ENCODE measurements around the gene MAPK8IP3.
A peak's percentile ranks its signal among the peaks of the same experiment; 100 is the strongest.

The MAPK8IP3 gene

DNA sequence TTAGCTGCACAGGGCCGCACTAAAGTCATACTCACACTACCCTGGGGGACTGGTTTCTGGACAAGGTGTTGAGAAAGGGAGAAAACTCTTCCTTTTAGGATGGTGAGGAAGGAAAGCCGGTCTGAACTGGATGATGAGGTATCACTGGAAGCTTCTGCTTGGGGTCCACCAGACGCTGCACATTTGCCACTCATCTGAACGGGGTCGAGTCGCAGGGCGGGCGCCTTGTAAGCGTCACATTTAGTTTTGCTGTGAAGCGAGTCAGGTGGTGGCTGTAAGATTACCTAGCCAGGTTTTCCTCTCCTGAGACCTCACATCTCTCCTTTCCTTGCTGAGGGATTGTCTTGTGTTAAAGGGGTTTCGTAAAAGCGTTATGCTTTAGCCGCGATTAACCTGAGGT lies 25.6 kb upstream of the MAPK8IP3 start:
- DNase-seq, result no peak

DNA sequence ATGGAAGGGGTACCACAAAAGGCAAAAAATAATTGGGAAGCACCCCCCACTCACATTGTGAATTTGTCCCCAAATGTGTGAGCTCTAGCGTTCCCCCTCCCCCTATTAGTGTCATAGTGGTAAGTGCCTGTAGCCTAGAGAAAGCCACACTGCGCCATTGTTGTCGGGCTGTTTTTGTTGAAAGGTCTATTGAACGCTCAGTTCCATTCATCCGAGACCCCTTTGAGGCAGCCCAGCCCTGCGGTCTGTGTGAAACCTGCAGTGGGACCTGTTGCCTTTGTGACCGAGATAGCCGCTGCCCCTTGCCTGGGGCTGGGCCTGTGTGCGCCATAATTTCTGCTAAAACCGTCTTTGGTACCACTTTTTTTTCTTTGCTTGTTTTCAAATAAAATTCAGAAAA lies 25.0 kb upstream of the MAPK8IP3 start:
- DNase-seq, result no peak

DNA sequence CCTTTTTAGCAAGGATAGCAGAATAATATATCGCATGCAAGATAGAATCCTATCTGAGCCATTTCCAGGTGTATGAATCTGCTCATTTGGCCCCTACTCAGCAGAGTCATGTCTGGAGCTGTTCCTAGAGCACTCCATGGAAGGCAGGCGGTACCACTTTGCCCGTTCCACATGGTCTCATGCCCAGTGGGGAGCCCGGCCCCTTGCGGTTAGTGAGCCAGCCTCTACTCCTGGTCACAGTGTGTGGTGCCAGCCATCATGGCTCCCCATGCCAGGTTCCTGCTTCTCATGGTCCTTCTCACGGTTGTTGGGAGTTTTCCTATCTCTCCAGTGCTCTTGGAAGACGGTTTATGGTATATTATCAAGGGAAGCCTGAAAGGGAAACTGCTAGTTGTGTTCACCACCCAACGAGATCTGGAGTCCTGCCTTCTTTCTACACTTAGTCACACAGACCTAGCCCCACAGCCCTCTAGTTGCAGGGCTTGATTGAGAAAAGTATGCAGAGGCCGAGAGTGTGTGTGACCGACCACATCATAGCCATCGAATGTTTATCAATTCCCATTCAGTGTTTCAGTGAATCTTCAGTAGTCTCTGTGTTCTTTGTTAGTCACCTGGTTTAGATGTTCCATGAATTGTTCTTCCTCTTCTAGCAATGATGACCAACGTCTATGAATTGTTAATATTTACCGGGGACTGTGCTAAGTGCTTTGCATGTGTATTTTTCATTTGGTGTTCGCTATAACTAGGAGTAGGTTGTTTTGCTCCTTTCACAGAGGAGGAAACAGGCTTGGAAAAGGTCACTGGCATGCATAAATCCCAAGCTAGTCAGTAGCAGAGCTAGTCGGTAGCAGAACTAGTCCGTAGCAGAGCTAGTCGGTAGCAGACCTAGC lies 18.3 kb upstream of the MAPK8IP3 start:
- DNase-seq, result no peak

DNA sequence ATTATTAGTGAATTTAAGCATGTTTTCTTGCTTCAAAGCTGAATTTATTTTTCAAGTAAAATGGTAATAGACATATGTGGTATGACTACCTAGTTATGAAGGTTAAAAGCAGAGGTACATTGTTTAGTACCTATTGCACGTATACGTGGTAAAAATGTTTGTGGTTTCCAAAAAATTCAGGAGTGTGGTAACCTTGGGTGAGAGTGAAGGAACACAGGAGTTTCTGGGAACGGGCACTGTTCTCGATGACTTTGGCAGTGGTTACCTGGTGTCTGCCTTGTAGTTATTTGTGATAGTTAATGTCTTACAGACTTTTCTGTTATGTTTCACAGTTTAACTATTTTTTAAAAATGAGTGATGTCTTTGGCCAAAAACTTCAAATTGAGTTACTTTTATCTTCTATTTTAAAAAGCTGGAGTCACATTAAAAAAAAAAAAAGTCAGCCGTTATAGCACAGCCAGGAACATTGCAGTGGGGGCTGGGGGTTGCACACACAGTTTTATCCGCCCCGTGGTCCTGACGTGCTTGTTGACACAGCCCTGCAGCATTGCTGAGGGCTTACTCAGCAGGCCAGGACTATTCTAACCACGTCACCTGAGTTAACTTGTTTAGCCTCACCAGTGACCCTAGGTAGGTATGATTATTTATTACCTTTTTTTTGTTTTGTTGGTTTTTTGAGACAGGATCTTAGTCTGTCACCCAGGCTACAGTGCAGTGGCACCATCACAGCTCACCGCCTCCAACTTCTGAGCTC lies 17.0 kb upstream of the MAPK8IP3 start:
- DNase-seq, result no peak

DNA sequence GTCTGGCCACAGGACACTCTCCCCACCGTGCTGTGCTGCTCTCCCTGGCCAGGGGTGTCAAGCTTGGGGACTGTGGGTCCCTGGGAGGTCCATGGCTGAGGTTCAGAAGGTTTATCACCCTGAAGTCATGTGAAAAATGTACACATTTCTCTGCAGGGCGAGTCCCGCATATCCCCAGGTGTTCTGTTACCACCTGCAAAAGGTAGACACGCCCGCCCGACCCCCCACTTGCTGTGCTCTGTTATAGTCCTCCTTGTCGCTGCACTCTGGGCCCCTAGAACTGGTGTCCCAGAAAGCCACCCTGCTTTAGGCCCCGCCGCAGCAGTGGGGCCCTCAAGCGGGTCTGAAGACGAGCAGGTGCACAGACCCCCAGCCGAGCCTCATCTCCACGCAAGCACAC lies 16.1 kb upstream of the MAPK8IP3 start:
- no peak for DNase-seq

DNA sequence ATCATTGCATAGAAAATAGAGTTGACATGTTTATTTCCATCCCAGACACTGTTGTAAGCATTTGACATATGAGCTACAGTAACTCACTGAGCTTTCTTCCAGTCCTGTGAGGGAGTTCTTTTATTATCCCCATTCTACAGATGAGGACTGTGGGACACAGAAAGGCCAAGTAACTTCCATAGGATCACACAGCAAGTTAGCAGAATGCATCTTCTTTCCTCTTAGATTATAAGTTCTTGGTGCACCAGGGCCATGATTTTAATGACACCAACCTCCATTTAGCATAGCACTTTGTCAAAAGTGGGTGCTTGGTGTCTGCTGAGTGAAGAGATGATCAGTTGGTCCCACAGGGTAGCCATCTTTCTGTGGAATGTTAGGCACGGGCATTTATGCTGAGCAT lies 15.2 kb upstream of the MAPK8IP3 start:
- DNase-seq, result no peak

DNA sequence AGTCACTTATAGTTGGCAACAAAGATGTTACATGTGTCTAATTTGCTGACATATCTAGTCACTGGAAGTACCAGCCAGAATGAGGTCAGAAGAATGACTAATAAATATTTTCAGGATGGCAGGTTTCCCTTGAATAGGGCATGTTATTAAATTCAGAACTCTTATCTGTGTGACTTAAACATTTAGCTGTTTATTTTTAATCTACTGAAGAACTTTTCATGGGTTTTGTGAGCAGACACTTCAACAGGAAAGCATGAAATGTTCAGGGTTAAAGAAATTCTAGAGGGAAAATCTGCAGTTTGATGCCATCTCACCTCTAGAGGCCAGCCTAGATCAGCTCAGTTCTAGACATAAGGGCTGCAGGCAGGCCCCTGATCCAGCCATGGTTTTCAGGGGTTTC lies 14.7 kb upstream of the MAPK8IP3 start:
- DNase-seq, result no peak

DNA sequence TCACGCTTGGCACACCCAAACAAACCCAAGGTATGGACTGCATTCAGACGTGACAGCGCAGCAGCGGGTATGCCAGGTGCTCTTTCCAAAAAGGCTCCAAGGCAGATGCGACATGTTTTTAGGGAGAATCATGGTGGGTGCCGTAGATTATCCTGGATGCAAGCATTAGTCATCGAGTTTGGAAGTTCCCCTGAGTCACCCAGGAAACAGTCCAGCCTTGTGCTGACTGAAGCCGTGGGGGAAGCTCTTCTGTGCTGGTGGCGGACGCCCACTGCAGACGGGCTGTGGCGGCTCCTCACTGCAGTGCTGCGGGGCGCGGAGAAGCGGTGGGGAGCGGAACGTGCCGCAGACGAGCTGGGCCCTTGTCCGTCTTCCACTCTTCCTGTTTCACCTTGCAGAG lies 14.0 kb upstream of the MAPK8IP3 start:
- no peak for DNase-seq

DNA sequence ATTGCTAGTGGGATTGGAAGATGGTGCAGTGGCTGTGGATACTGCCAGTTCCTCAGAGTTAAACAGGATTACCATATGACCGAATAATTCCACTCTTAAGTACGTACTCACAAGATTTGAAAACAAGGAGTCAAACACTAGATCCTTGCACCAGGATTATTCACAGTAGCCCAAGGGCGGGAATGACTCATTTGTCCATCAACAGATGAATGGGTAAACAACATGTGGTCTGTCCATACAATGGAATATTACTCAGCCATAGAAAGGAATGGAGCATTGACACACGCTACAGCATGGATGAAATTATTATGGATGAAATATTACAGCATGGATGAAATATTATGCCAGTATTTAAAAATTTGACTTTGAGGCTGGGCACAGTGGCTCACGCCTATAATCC lies 9.1 kb upstream of the MAPK8IP3 start:
- no peak for DNase-seq

DNA sequence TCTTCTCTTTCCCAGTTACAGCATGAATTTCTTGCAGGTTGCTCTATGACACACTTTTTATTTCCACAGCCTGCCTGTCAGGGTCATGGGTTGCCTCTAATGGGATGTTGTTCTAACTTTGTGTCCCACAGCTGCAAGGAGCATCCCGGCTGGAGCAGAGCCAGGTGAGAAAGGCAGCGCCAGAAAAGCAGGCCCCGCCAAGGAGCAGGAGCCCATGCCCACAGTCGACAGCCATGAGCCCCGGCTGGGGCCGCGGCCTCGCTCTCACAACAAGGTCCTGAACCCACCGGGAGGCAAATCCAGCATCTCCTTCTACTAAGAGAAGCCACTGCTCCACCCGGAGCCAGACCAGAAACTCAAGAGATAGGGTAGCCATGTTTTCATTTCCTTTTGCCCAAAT lies 7.3 kb upstream of the MAPK8IP3 start:
- DNase-seq, result no peak

DNA sequence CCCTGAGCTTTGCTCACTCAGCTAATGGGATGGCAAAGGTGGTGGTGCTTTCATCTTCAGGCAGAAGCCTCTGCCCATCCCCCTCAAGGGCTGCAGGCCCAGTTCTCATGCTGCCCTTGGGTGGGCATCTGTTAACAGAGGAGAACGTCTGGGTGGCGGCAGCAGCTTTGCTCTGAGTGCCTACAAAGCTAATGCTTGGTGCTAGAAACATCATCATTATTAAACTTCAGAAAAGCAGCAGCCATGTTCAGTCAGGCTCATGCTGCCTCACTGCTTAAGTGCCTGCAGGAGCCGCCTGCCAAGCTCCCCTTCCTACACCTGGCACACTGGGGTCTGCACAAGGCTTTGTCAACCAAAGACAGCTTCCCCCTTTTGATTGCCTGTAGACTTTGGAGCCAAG lies 5.7 kb upstream of the MAPK8IP3 start:
- DNase-seq, result no peak

DNA sequence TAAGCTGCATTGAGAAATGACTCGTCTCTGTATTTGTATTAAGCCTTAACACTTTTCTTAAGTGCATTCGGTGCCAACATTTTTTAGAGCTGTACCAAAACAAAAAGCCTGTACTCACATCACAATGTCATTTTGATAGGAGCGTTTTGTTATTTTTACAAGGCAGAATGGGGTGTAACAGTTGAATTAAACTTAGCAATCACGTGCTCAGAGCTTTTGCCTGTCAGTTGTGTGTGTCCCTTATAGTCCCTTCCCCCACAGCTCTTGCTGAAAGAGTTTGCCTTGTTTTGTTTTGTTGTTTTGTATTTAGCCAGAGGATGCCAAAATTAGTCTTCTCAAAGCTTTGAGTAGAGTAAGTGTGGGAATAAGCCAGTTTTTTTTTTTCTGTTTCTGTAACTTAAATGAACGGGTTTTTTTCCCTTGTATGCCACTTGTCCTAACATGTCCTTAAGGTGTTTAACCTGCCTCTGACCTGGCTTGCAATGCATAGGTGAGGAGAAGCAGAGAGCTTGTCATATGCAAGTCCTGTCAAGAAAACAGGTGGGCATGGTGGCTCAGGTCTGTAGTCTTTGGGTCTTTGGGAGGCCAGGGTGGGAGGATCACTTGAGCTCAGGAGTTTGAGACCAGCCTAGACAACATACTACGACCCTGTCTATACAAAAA lies 4.6 kb upstream of the MAPK8IP3 start:
- DNase-seq, result no peak

DNA sequence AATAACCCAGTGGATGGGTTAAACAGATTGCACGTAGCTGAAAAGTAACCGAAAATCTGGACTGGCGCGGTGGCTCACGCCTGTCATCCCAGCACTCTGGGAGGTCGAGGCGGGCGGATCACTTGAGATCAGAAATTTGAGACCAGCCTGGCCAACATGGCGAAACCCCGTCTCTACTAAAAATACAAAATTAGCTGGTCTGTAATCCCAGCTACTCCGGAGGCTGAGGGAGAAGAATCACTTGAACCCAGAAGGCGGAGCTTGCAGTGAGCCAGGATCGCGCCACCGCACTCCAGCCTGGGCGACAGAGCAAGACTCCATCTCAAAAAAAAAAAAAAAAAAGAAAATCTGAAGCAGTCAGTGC lies 689 bp upstream of the MAPK8IP3 start:
- DNase-seq, result peak; percentile 5

DNA sequence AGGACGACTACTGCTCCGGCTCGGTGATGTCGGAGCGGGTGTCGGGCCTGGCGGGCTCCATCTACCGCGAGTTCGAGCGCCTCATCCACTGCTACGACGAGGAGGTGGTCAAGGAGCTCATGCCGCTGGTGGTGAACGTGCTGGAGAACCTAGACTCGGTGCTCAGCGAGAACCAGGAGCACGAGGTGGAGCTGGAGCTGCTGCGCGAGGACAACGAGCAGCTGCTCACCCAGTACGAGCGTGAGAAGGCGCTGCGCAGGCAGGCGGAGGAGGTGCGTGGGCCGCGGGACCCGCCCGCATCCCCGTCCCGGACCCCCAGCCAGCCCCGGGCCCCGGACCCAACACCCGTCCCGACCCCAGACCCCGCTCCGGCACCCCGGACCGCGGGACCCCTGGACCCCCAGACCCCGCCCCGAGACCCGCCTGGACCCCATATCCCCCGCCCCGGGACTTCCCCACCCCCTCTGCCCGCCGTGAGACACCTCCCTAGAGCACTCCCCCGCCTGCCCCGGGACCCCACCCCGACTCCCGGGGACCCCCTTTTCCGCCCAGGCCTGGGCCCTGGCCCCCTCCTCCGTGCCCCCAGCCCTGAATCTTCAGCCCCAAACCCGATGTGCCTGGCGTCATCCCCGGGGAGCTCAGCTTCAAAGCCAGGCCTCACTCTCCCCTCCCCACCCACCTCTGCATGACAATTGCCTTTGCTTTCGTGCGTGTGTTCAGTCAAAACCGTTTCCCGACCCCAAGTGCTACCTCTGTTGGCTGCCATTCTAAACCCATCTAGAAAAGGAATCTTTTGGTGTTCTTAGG lies 594 bp downstream of the MAPK8IP3 start:
- peak; percentile 31 for DNase-seq

DNA sequence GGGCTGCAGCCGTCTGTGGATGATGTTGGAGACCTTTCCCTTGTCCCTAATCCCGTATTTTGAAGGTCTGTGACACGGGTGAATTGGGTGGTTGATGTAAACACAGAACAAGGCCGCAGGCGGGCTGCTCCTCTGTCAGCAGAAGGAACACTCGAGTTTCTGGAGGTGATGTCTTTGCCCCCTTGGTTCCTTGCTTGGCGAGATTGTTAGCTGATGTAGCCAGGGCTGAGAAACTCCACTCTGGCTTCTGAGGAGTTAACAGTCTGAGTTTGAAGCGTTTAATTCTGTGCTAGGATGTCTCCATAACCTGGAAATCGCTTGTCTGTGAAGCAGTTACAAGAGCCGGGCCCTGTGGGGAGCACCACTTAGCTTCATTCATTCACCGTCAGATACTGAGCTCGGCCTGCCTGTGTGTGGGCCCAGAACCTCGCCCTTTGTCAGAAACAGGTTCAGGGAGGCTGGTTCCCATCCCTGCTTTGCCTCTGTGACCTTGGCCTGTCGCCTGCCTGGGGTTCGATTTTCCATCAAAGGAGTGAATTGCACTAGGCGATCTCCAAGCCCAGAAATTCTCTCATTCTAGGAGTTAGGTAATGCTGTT lies 1.3 kb downstream of the MAPK8IP3 start:
- DNase-seq, result no peak

DNA sequence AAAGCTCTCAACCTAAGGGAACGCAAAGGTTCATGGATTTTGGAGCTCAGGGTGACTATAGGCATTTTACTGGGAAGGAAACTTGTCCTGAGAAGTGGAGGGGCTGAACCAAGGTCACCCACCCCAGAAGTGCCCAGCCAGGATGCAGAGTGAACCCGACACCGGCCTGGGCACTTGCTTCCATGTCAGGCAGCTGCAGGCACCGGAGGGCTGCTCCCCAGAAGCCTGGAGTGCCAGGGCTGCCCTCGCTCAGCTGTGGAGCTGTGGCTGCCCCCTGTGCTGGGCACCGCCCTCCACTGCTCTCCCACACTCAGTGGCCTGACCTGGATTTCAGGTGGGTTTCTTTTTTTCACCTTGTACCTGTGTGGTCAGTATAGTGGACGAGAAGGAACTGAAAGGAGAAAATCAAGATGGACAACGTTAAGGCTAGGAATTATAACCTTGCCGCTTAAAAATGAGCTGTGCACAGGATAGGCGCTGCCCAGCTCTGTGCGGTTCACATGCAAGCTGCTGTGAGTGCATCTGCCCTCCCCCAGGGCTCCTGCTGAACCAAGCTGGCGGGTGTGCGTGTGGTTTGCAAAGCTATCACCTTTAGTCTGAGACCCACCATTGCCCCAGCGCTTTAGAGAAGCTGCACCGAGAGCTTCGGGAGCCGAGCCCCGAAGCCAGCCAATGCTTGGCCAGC lies 2.2 kb downstream of the MAPK8IP3 start:
- no peak for DNase-seq

DNA sequence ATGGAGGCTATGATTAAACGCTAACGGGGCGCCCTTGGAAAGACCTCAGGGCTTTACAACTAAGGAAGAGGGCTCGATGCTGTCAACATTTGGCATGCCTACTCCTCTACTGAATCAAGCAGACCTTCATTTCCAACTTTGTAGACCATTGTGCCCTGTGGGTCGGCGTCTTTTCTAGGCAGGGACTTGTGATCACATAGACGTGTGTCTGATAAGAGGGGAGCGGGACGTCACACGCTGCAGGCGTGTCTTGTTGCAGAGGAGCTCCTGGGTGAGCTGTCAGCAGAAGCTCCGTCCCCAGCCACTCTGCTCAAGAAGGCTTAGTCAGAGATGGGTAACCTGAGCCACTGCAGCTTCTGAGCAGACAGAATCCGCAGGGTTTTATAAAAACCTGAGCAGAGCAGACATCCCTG lies 2.8 kb downstream of the MAPK8IP3 start:
- no peak for DNase-seq

DNA sequence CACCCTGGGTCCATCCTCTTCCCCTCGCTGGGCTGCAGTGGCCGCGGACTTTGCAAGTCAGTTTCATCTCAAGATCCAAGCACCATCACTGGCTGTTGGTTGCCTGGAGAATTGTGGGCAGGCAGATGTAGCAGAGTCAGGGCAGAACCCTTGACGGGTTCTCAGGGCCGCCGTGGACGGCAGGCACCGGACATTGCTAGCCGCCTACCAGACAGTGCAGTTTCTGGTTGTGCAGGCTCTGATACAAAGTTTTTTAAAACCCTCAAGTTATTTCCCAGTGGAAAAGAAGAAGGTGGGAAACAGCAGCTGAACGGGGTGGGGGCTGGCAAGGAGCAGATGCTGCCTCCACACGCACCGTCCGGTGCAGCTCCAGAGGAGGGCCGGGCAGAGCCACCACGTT lies 3.4 kb downstream of the MAPK8IP3 start:
- DNase-seq, result no peak

DNA sequence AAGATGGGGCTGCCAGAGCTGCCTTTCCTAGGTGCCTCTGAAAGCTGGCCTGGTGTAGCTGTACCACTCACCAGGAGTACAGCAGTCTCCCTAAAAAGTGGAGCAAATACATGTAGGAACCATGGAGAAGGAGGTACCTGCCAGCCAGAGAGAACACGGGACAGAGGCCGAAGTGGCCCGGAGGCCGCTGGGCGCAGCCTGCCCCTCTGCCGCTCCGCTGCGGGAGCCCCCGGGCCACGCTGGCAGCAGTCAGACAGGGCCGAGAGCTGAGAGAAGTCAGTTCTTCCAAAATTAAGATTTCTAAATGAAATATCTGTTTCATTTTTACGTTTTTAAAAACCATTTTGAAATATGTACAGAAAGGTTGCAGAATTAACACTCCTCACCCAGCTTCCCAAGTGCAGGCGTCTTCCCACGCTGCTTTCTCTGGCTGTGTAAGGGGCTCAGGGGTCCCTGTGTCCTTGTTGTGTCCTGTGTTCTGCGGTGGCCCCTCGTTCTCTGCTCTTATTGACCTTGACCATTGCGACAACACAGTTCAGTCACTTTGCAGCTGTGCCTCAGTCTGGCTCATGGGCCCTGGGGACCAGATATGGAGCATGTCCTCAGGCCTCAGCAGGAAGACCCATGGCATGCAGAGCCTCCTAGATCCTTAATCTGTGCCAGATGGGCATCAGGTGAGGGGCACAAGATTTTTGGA lies 5.0 kb downstream of the MAPK8IP3 start:
- DNase-seq, result no peak

DNA sequence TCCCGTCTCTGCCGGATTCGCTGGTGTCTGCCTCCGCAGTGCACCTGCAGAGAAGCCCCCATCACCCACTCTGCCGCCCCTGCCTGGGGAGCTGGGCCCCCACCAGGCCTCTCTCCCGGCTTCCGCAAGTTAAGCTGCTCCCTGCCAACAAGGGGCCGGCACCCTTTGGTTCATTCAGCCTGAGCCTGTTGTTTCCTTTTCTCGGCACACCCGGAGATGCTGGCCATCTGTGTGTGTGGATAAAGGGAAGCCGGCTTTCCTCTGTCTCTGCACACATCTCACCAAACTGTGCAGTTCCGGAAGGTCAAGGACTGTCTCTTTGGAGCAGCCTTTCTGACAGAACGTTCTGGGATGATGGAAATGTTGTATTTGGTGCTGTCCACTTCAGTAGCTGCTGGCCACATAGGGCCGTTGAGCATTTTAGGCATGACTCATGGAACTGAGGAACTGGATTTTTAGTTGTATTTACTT lies 6.8 kb downstream of the MAPK8IP3 start:
- DNase-seq, result no peak

DNA sequence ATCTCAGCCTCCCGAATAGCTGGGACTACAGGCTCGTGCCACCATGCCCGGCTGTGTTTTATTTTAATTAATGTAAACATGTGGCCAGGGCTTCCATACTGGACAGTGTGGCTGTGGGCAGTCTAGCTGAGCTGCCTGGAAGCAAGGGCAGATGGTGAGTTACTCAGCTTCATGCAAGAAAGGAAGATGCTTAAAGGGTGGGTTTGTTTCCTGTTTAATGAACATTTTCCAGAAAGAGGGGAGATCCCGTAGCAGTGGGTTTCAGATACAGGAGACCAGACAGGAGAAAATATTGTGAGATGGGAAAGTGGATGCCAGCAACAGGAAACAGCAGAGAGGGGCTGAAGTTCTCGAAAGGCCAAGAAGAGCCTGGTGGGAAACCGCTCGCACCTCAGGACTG lies 7.3 kb downstream of the MAPK8IP3 start:
- no peak for DNase-seq

Data from effector CD4-positive, alpha-beta T cell (primary cell).